Lower leg skin (tissue), 3 donors: Measurements from ENCODE around the gene USH1G.

ENCODE experiments used
- POLR2A ChIP-seq, 2 donors: fragments of 450-650 bp; IDR thresholded peaks; one replicate each; pipeline ENCODE4 v1.6.1; 2016 to 2017; ENCODE audit warnings: antibody characterized with exemption in 2 of 2, mild to moderate bottlenecking in 1 of 2, moderate library complexity in 1 of 2
- TF ChIP-seq, protein P1 (sequence below), 3 donors: fragments of 450-650 bp; IDR thresholded peaks; one replicate each; pipeline ENCODE4 v1.5.1; 2016; ENCODE audit warnings: antibody characterized with exemption in 3 of 3, mild to moderate bottlenecking in 3 of 3, moderate library complexity in 2 of 3

DNA sequence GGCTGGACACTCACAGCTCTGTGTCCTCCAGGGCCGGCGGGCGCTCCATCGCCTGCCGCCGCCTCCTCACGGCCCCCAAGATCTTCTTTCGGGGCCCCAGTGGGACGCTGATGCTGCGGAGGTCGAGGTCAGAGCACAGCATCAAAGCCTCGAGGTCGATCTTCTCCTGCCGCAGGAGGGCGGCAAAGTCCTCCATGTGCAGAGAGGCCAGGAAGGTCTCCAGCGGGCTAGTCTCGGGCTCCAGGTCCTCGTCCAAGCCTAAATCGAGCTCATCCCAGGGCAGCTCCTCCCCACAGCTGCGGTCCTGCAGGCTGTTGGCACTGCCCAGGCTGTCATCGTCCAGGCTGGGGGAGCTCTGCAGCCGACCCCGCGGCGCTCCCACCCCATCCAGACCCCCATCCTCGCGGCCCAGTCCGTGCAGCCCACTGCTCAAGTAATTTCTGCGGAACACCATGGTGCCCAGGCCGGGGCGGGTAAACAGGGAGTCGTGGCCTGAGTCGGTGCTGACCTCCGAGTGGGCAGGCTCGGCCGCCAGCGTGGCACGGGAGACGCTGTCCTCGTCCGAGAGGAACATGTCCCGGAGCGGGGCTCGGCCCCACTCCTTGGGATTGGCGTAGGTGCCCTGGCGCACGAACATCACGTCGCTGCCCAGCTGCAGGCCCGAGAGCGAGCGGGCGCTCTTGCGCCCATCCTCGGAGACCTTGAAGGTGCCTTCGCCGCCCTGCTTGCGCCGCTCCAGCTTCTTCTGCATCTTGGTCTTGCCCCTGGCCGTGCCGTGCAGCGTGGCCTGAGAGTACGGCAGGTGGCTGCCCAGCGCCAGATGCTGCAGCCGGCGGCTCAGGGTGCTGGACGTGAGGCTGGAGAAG lies 3.4 kb downstream of the USH1G start:
- TF ChIP-seq, protein P1, sequence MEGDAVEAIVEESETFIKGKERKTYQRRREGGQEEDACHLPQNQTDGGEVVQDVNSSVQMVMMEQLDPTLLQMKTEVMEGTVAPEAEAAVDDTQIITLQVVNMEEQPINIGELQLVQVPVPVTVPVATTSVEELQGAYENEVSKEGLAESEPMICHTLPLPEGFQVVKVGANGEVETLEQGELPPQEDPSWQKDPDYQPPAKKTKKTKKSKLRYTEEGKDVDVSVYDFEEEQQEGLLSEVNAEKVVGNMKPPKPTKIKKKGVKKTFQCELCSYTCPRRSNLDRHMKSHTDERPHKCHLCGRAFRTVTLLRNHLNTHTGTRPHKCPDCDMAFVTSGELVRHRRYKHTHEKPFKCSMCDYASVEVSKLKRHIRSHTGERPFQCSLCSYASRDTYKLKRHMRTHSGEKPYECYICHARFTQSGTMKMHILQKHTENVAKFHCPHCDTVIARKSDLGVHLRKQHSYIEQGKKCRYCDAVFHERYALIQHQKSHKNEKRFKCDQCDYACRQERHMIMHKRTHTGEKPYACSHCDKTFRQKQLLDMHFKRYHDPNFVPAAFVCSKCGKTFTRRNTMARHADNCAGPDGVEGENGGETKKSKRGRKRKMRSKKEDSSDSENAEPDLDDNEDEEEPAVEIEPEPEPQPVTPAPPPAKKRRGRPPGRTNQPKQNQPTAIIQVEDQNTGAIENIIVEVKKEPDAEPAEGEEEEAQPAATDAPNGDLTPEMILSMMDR (IDR thresholded peaks at IDR 0.05): no peak
- no peak for TF ChIP-seq POLR2A (IDR thresholded peaks at IDR 0.05)
